H9 (cell line): ENCODE results near the gene SLC35A1. TPM values are rescaled to one million over a fixed set of nuclear protein-coding genes. Genes with fewer than 3 reads are reported as not detected.

ENCODE experiments used
- DNase-seq: peaks from one replicate; pipeline ENCODE4 v3.0.0-alpha.2; 2017
- H2AFZ ChIP-seq: one replicate; pipeline ENCODE4 v1.6.1; 2013; ENCODE audit warnings: mild to moderate bottlenecking, low read length, control low read depth, moderate library complexity
- H2AK5ac ChIP-seq: 2 replicates; pipeline ENCODE4 v1.6.1; 2013; ENCODE audit warnings: low read length, control low read depth, mixed read lengths; ENCODE audit not compliant: insufficient read length
- H2BK120ac ChIP-seq: one replicate; pipeline ENCODE4 v1.6.1; 2013; ENCODE audit warnings: low read depth, mild to moderate bottlenecking, low read length, control low read depth, inconsistent platforms; ENCODE audit not compliant: poor library complexity, severe bottlenecking
- H2BK12ac ChIP-seq: 2 replicates; pipeline ENCODE4 v1.6.1; 2013; ENCODE audit warnings: low read length, control low read depth, mixed read lengths, low read depth; ENCODE audit not compliant: insufficient read length
- H2BK15ac ChIP-seq: 2 replicates; pipeline ENCODE4 v1.6.1; 2013; ENCODE audit warnings: low read depth, low read length, control low read depth
- H2BK20ac ChIP-seq: one replicate; pipeline ENCODE4 v1.6.1; 2013; ENCODE audit warnings: low read depth, mild to moderate bottlenecking, low read length, control low read depth, inconsistent platforms; ENCODE audit not compliant: poor library complexity, severe bottlenecking
- H2BK5ac ChIP-seq: 2 replicates; pipeline ENCODE4 v1.6.1; 2013; ENCODE audit warnings: low read length, control low read depth, mixed read lengths; ENCODE audit not compliant: insufficient read length
- H3K14ac ChIP-seq: 2 replicates; pipeline ENCODE4 v1.6.1; 2013; ENCODE audit warnings: low read length, control low read depth; ENCODE audit not compliant: insufficient read depth
- H3K18ac ChIP-seq: 2 replicates; pipeline ENCODE4 v1.6.1; 2013; ENCODE audit warnings: low read depth, mild to moderate bottlenecking, mixed read lengths, low read length, control low read depth; ENCODE audit not compliant: insufficient read length
- H3K23ac ChIP-seq: 2 replicates; pipeline ENCODE4 v1.6.1; 2013; ENCODE audit warnings: low read length, control low read depth, mixed read lengths, low read depth; ENCODE audit not compliant: insufficient read length
- H3K23me2 ChIP-seq: 2 replicates; pipeline ENCODE4 v1.6.1; 2013; ENCODE audit warnings: low read depth, mild to moderate bottlenecking, mixed read lengths, low read length, control low read depth; ENCODE audit not compliant: insufficient read length, poor library complexity, severe bottlenecking
- H3K27ac ChIP-seq: 2 replicates; pipeline ENCODE4 v1.5.1; 2013; ENCODE audit warnings: low read length, control low read depth, mixed read lengths, low read depth; ENCODE audit not compliant: insufficient read length
- H3K27me3 ChIP-seq: 2 replicates; pipeline ENCODE4 v1.6.1; 2013; ENCODE audit warnings: low read length, control low read depth, inconsistent platforms; ENCODE audit not compliant: insufficient read depth
- H3K4ac ChIP-seq: 2 replicates; pipeline ENCODE4 v1.6.1; 2013; ENCODE audit warnings: low read depth, mild to moderate bottlenecking, control low read depth, inconsistent platforms, low read length, moderate library complexity
- H3K4me1 ChIP-seq: 2 replicates; pipeline ENCODE4 v1.6.1; 2013; ENCODE audit warnings: low read length, control low read depth, inconsistent platforms; ENCODE audit not compliant: insufficient read depth
- H3K4me2 ChIP-seq: 2 replicates; pipeline ENCODE4 v1.6.1; 2013; ENCODE audit warnings: low read length, control low read depth, mixed read lengths; ENCODE audit not compliant: insufficient read length, insufficient read depth
- H3K56ac ChIP-seq: 2 replicates; pipeline ENCODE4 v1.6.1; 2013; ENCODE audit warnings: low read depth, mild to moderate bottlenecking, mixed read lengths, low read length, control low read depth; ENCODE audit not compliant: insufficient read length
- H3K79me1 ChIP-seq: 2 replicates; pipeline ENCODE4 v1.6.1; 2013; ENCODE audit warnings: low read depth, mild to moderate bottlenecking, moderate library complexity, low read length, control low read depth, inconsistent platforms; ENCODE audit not compliant: insufficient read depth, poor library complexity, severe bottlenecking
- H3K79me2 ChIP-seq: 2 replicates; pipeline ENCODE4 v1.6.1; 2013; ENCODE audit warnings: low read length, control low read depth, inconsistent platforms; ENCODE audit not compliant: insufficient read depth
- H3K9ac ChIP-seq: 2 replicates; pipeline ENCODE4 v1.6.1; 2013; ENCODE audit warnings: low read length, control low read depth, mixed read lengths; ENCODE audit not compliant: insufficient read length; ENCODE audit errors: extremely low read depth
- H3K9me3 ChIP-seq: one replicate; pipeline ENCODE4 v1.6.1; 2013; ENCODE audit warnings: low read depth, low read length, inconsistent platforms; ENCODE audit not compliant: control insufficient read depth
- H3T11ph ChIP-seq: one replicate; pipeline ENCODE4 v1.6.1; 2013; ENCODE audit warnings: mild to moderate bottlenecking, low read length, control low read depth, inconsistent platforms
- H4K20me1 ChIP-seq: one replicate; pipeline ENCODE4 v1.6.1; 2013; ENCODE audit not compliant: control insufficient read depth, insufficient read length, insufficient read depth
- H4K5ac ChIP-seq: 2 replicates; pipeline ENCODE4 v1.6.1; 2013; ENCODE audit warnings: low read depth, mild to moderate bottlenecking, mixed read lengths, low read length, control low read depth; ENCODE audit not compliant: insufficient read length
- H4K8ac ChIP-seq: replicated peaks from 2 replicates; pipeline ENCODE4 v1.6.1; 2013; ENCODE audit warnings: low read length, control low read depth, mixed read lengths, low read depth; ENCODE audit not compliant: insufficient read length
- H4K91ac ChIP-seq: 2 replicates; pipeline ENCODE4 v1.6.1; 2013; ENCODE audit warnings: low read depth, mild to moderate bottlenecking, moderate library complexity, mixed read lengths, low read length, control low read depth; ENCODE audit not compliant: insufficient read length
- H3K27ac Mint-ChIP-seq, 3 experiments: 2 replicates in 2 of 3; 3 replicates in 1 of 3; pipeline ENCODE4 v1.8.0; 2020 to 2021; ENCODE audit warnings: mixed read lengths in 3 of 3, mild to moderate bottlenecking in 1 of 3, moderate library complexity in 1 of 3
- H3K27me3 Mint-ChIP-seq: 2 replicates; pipeline ENCODE4 v1.8.0; 2021; ENCODE audit warnings: low read depth, mild to moderate bottlenecking, moderate library complexity, mixed read lengths
- H3K36me3 Mint-ChIP-seq, 3 experiments: 2 replicates in 2 of 3; 3 replicates in 1 of 3; pipeline ENCODE4 v1.8.0; 2020 to 2021; ENCODE audit warnings: low read depth in 3 of 3, mixed read lengths in 3 of 3; ENCODE audit not compliant: insufficient read depth in 1 of 3
- H3K4me1 Mint-ChIP-seq, 2 experiments: 2 replicates each; pipeline ENCODE4 v1.8.0; 2020; ENCODE audit warnings: mixed read lengths in 2 of 2
- H3K4me3 Mint-ChIP-seq, 2 experiments: 2 replicates in 1 of 2; 3 replicates in 1 of 2; pipeline ENCODE4 v1.8.0; 2020 to 2021; ENCODE audit warnings: mild to moderate bottlenecking in 2 of 2, mixed read lengths in 2 of 2, moderate library complexity in 1 of 2
- H3K9me3 Mint-ChIP-seq, 2 experiments: 2 replicates in 1 of 2; 3 replicates in 1 of 2; pipeline ENCODE4 v1.8.0; 2020; ENCODE audit warnings: mild to moderate bottlenecking in 2 of 2, mixed read lengths in 2 of 2, moderate library complexity in 1 of 2
- WGBS: extraction: QIAGEN DNeasy Blood & Tissue Kit; methylation state at CpG from one replicate; pipeline ENCODE4 v1.1.7; 2013; ENCODE audit warnings: missing lambda C conversion rate, low lambda C conversion rate, mixed read lengths; ENCODE audit not compliant: insufficient read length; ENCODE audit errors: extremely low coverage; 5-methylcytosine and 5-hydroxymethylcytosine counted together
- total RNA-seq: library from RNA; stranded (reverse); gene quantifications from 2 replicates; pipeline ENCODE4 v1.2.1, GENCODE V29; 2021
- TF ChIP-seq, protein P1 (sequence below): fragments of 200-600 bp; sonication (generic); conservative IDR thresholded peaks from 3 replicates; pipeline ENCODE4 v1.8.0; 2021; ENCODE audit warnings: antibody characterized with exemption, mild to moderate bottlenecking

The SLC35A1 gene
- total RNA-seq, 1 experiment from 2014 or later, result 6.1 TPM

DNA sequence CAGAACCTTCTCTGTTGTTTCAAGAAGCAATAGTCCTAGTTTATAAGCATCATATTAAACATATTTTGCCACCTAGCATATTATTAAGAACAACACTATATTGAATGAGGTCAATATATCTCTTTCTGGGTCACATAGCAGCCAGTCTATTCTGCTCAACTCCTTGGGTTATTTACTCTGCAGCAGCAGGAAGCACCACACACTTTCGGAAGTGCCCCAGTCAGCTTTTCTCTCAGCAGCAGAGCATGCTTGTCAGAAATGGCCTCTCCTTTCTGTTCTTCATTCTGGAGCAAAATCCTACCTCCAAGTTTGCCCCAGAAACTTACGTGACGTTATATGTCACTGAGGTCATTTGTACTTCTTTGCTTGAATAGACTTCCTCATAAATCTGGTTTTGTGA lies 42.3 kb upstream of the SLC35A1 start:
- Histone ChIP-seq H2BK20ac (no peak overlapping the region), H3K23me2 (no peaks in the 10 kb centered on the region), H4K91ac (no peak overlapping the region), H3K4me2 (no peak overlapping the region), H3K79me2 (no peaks in the 10 kb centered on the region), H4K8ac (no peak overlapping the region), H3K27ac (no peak overlapping the region), H2BK15ac (no peak overlapping the region), H3K18ac (no peak overlapping the region), H3K56ac (no peak overlapping the region), H3K79me1 (no peaks in the 10 kb centered on the region), H3K4me1 (no peaks in the 10 kb centered on the region), H2BK12ac (no peak overlapping the region), H3K9ac (no peak overlapping the region), H2AFZ (no peak overlapping the region), H3T11ph (no peak overlapping the region), H3K23ac (no peak overlapping the region), H2AK5ac (no peak overlapping the region), H3K4ac (no peak overlapping the region), H4K5ac (no peak overlapping the region), H3K14ac (no peak overlapping the region), H4K20me1 (no peaks in the 10 kb centered on the region), H2BK5ac (no peak overlapping the region), H3K27me3 (no peaks in the 10 kb centered on the region), H2BK120ac (no peak overlapping the region), H3K9me3 (no peaks in the 10 kb centered on the region)
- Mint-ChIP-seq H3K9me3 (peaks cover 0 to 3% of the 10 kb centered on the region in 2 experiments; a peak in 2 of 5 replicates), H3K27ac (no peak overlapping the region), H3K4me1 (no peaks in the 10 kb centered on the region), H3K27me3 (no peaks in the 10 kb centered on the region; the same call in 1 of the 2 replicates), H3K36me3 (no peaks in the 10 kb centered on the region), H3K4me3 (no peak overlapping the region)
- TF ChIP-seq, protein P1, sequence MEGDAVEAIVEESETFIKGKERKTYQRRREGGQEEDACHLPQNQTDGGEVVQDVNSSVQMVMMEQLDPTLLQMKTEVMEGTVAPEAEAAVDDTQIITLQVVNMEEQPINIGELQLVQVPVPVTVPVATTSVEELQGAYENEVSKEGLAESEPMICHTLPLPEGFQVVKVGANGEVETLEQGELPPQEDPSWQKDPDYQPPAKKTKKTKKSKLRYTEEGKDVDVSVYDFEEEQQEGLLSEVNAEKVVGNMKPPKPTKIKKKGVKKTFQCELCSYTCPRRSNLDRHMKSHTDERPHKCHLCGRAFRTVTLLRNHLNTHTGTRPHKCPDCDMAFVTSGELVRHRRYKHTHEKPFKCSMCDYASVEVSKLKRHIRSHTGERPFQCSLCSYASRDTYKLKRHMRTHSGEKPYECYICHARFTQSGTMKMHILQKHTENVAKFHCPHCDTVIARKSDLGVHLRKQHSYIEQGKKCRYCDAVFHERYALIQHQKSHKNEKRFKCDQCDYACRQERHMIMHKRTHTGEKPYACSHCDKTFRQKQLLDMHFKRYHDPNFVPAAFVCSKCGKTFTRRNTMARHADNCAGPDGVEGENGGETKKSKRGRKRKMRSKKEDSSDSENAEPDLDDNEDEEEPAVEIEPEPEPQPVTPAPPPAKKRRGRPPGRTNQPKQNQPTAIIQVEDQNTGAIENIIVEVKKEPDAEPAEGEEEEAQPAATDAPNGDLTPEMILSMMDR, result no peak
- no peak for DNase-seq
- no CpG with 5 or more reads among the region's 3 CpGs for WGBS
